Osteoblast (primary cell): Measurements from ENCODE around the gene OR51S1. TPM values are rescaled to one million over a fixed set of nuclear protein-coding genes. Genes with fewer than 3 reads are reported as not detected.
"Not testable (repeated sequence)": the region's sequence is repeated elsewhere in the genome, so short reads cannot be mapped to it uniquely, and the experiment has no call there.

Experiments used
- DNase-seq: peaks from one replicate; pipeline ENCODE4 v3.0.0; 2011; ENCODE audit warnings: low spot score, mixed read lengths; ENCODE audit not compliant: insufficient read length; ENCODE audit errors: missing footprints
- H2AFZ ChIP-seq: 2 replicates; pipeline ENCODE4 v1.6.0; 2011; ENCODE audit warnings: mild to moderate bottlenecking, low read length
- H3K27ac ChIP-seq: 2 replicates; pipeline ENCODE4 v1.5.1; 2011; ENCODE audit warnings: mild to moderate bottlenecking, low read depth, low read length, moderate library complexity
- H3K27me3 ChIP-seq: 2 replicates; pipeline ENCODE4 v1.6.0; 2012; ENCODE audit warnings: mild to moderate bottlenecking, control low read depth, inconsistent platforms, low read length, moderate library complexity; ENCODE audit not compliant: insufficient read depth
- H3K36me3 ChIP-seq: 2 replicates; pipeline ENCODE4 v1.5.1; 2011; ENCODE audit warnings: mild to moderate bottlenecking, low read length, control low read depth, moderate library complexity; ENCODE audit not compliant: insufficient read depth
- H3K4me1 ChIP-seq: 2 replicates; pipeline ENCODE4 v1.5.1; 2011; ENCODE audit warnings: mild to moderate bottlenecking, low read length, control low read depth, moderate library complexity; ENCODE audit not compliant: insufficient read depth
- H3K4me2 ChIP-seq: 2 replicates; pipeline ENCODE4 v1.6.0; 2011; ENCODE audit warnings: mild to moderate bottlenecking, low read length; ENCODE audit not compliant: insufficient read depth
- H3K4me3 ChIP-seq: fragments of 200-600 bp; sonication (generic); 3 replicates; pipeline ENCODE4 v1.5.1; 2012; ENCODE audit warnings: mild to moderate bottlenecking, low read length, inconsistent platforms; ENCODE audit not compliant: insufficient read depth
- H3K79me2 ChIP-seq: 2 replicates; pipeline ENCODE4 v1.6.0; 2012; ENCODE audit warnings: mild to moderate bottlenecking, low read length, control low read depth, inconsistent platforms; ENCODE audit not compliant: insufficient read depth
- H3K9me3 ChIP-seq: 2 replicates; pipeline ENCODE4 v1.5.1; 2011; ENCODE audit warnings: low read depth, low read length, control low read depth
- H4K20me1 ChIP-seq: 2 replicates; pipeline ENCODE4 v1.6.0; 2012; ENCODE audit warnings: mild to moderate bottlenecking, low read length, control low read depth; ENCODE audit not compliant: insufficient read depth
- CTCF ChIP-seq: IDR thresholded peaks from 2 replicates; pipeline ENCODE4 v1.5.1; 2011; ENCODE audit warnings: mild to moderate bottlenecking, low read depth, low read length, moderate library complexity; ENCODE audit errors: extremely low read depth
- total RNA-seq: library from RNA; depleted of rRNA; stranded (reverse); fragments of >200 nt; gene quantifications from 2 replicates; pipeline ENCODE4 v1.2.3, GENCODE V29; 2012

The OR51S1 gene
- total RNA-seq, 1 donor: not detected

GRCh38 chr11:4808476-4808875 is 40.5 kb downstream of the OR51S1 start:
- no peak for DNase-seq

DNA sequence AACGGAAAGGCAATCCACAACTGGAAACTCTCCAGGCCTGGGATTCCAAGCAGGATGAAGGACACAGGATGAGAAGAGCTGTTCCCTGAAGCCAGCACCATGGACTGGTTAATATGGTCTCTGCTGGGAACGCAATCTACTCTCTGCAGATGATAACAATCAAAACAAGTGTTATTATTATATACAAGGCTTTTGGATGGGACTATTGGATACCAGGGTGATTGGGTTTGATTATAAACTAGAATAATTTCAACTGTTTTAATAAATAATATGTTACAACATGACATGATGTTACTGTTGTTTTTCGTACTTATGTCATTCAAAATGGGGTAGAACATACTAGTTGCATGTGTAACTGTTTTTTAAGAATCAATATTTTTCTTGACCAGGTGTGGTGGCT is 44.7 kb downstream of the OR51S1 start, which contains the start of gene OR52R1:
Gene OR52R1 (minus strand): TSS at position 101 of the 400 bp plus-strand sequence. CDS start 0 bp downstream, at position 101.
- H3K27ac ChIP-seq: no peak within 1 kb of the TSS
- no peak for DNase-seq
- no peaks in the 10 kb centered on the region for H4K20me1 ChIP-seq
- no peaks in the 10 kb centered on the region for H3K79me2 ChIP-seq
- no peak for TF ChIP-seq CTCF
- peaks cover 3% of the 10 kb centered on the region for H3K9me3 ChIP-seq
- H3K4me1 ChIP-seq: no peaks in the 10 kb centered on the region
- no peak within 1 kb of the TSS for H3K4me3 ChIP-seq
- no peaks in the 10 kb centered on the region for H3K36me3 ChIP-seq
- H3K27me3 ChIP-seq: no peaks in the 10 kb centered on the region
- H2AFZ ChIP-seq: no peak within 1 kb of the TSS
- H3K4me2 ChIP-seq: no peak within 1 kb of the TSS

More at GRCh38 chr11:4808476-4808875, 40.5 kb downstream of the OR51S1 start:
- no peak overlapping the region for H2AFZ ChIP-seq
- H3K4me1 ChIP-seq: no peaks in the 10 kb centered on the region
- H4K20me1 ChIP-seq: no peaks in the 10 kb centered on the region
- TF ChIP-seq CTCF: no peak
- H3K79me2 ChIP-seq: no peaks in the 10 kb centered on the region
- no peak overlapping the region for H3K4me2 ChIP-seq
- no peak overlapping the region for H3K4me3 ChIP-seq
- H3K9me3 ChIP-seq: peaks cover 1% of the 10 kb centered on the region
- H3K27me3 ChIP-seq: no peaks in the 10 kb centered on the region
- H3K27ac ChIP-seq: no peak overlapping the region
- H3K36me3 ChIP-seq: no peaks in the 10 kb centered on the region

- not testable (repeated sequence) for H3K4me2 ChIP-seq, H3K4me1 ChIP-seq, H3K79me2 ChIP-seq, H4K20me1 ChIP-seq, H2AFZ ChIP-seq, H3K9me3 ChIP-seq, H3K27me3 ChIP-seq, DNase-seq, H3K36me3 ChIP-seq, H3K27ac ChIP-seq, H3K4me3 ChIP-seq
Observed at GRCh38 chr11:4801316-4801715, 47.7 kb downstream of the OR51S1 start.

GRCh38 chr11:4798427-4799183 is 50.4 kb downstream of the OR51S1 start:
- no peak for DNase-seq
- Histone ChIP-seq H3K79me2 (no peaks in the 10 kb centered on the region), H2AFZ (no peak overlapping the region), H3K4me2 (no peak overlapping the region), H3K36me3 (no peaks in the 10 kb centered on the region), H3K4me3 (no peak overlapping the region), H4K20me1 (no peaks in the 10 kb centered on the region), H3K27ac (no peak overlapping the region), H3K9me3 (peaks cover 3% of the 10 kb centered on the region), H3K4me1 (no peaks in the 10 kb centered on the region), H3K27me3 (no peaks in the 10 kb centered on the region)
- no peak for TF ChIP-seq CTCF

Other genes with a start within 250 kb of the OR51S1 start
- 13.6 and 17.7 TPM in 2 replicates for gene TRIM68, start 241.0 kb downstream of the OR51S1 start, total RNA-seq
- not detected in 2 replicates for gene OR51D1, start 211.7 kb downstream of the OR51S1 start, total RNA-seq
- gene OR51E1, start 205.2 kb downstream of the OR51S1 start, total RNA-seq: not detected in 2 replicates
- not detected in 2 replicates for gene OR51E2, start 151.4 kb downstream of the OR51S1 start, total RNA-seq
- gene MMP26, start 144.4 kb downstream of the OR51S1 start, total RNA-seq: not detected in 2 replicates
- gene OR51F1, start 79.3 kb downstream of the OR51S1 start, total RNA-seq: not detected in 2 replicates
- not detected in 2 replicates for gene OR52R1, start 44.8 kb downstream of the OR51S1 start, total RNA-seq
- not detected in 2 replicates for gene OR51F2, start 27.9 kb downstream of the OR51S1 start, total RNA-seq
- gene OR51T1, start 32.7 kb upstream of the OR51S1 start, total RNA-seq: not detected in 2 replicates
- gene OR51A7, start 54.6 kb upstream of the OR51S1 start, total RNA-seq: not detected in 2 replicates
- not detected in 2 replicates for gene OR51G2, start 70.1 kb upstream of the OR51S1 start, total RNA-seq
- gene OR51G1, start 75.1 kb upstream of the OR51S1 start, total RNA-seq: not detected in 2 replicates
- not detected in 2 replicates for gene OR51A4, start 98.4 kb upstream of the OR51S1 start, total RNA-seq
- not detected in 2 replicates for gene OR51A2, start 106.5 kb upstream of the OR51S1 start, total RNA-seq
- not detected in 2 replicates for gene OR51L1, start 145.6 kb upstream of the OR51S1 start, total RNA-seq
- gene OR52J3, start 197.3 kb upstream of the OR51S1 start, total RNA-seq: not detected in 2 replicates
- gene OR52E2, start 210.4 kb upstream of the OR51S1 start, total RNA-seq: not detected in 2 replicates
- gene OR52E1, start 220.4 kb upstream of the OR51S1 start, total RNA-seq: not detected in 2 replicates